HG03520 (cell line): ENCODE data around the gene PHF10.
"Not testable (repeated sequence)": the region's sequence is repeated elsewhere in the genome, so short reads cannot be mapped to it uniquely, and the experiment has no call there.

Experiments
- ATAC-seq: cut with Tn5 transposase; IDR thresholded peaks from one replicate; pipeline ENCODE4 v1.9.1; 2021; ENCODE audit warnings: mild to moderate bottlenecking, moderate library complexity; ENCODE audit not compliant: unreplicated experiment

PHF10 gene

GRCh38 chr6:169723200-169723909, 945 bp downstream of the PHF10 start:
- ATAC-seq, result peak; percentile 39

DNA sequence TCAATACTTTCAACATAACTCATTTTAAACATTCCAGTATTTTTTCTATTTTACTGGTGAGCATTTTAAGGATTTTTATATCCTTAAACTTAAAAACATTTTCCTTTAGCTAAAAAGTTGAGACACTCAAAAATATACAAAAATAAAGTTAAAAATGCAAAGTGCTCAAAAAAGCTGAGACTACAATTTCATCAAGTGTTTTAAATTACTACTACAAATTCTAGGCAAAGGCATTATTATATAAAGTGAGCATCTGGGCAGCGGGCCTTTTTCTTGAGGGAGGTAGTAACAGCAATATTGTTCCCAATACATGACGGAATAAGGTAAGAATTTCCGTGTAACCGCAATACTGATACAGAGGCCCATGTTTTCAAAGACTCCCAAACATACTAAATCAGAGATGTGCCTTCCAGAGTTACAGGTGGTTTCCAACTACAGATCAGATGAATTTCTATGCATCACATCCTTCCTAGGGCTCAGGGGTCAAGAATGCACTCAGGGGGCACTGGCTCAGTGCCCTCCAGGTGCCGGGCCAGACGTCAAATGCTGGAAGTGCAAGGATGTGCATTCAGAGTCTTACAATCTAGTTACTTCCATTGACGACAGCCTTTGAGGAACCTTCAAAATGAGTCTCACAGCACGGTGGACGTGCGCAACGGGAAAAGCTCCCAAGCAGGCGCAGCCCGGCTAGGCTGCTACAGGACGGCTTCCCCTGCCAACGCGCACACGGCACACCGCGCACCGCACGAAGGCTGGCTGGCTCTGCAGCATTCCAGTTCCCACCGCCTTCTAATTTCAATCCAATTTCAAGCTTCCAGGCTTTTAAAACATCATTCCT, 1.7 kb downstream of the PHF10 start:
- peak; percentile 3 for ATAC-seq

DNA sequence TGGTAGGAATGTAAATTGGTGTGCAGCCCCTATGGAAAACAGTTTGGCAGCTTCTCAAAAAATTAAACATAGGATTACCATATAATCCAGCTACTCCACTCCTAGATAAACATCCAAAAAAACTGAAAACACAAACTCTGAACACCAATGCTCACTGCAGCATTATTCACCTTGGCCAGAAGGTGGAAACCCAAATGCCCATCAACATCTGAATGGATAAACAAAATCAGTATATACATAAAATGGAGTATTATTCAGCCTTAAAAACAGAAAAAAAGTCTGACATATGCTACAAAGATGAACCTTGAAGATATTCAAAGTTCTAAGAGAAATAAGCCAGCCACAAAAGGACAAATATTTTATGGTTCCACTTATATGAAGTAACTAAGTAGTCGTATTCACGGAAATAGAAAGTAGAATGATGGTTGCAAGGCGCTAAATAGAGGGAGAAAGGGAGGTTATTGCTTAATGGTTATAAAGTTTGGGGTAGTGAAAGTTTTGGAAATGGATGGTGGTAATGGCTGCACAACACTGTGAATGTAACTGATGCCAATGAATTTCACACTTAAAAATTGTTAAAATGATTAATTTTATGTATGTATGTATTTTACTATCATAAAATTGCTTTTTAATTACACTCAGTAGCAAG, 4.0 kb downstream of the PHF10 start:
- no peak for ATAC-seq

GRCh38 chr6:169719117-169719516, 5.2 kb downstream of the PHF10 start:
- no peak for ATAC-seq

DNA sequence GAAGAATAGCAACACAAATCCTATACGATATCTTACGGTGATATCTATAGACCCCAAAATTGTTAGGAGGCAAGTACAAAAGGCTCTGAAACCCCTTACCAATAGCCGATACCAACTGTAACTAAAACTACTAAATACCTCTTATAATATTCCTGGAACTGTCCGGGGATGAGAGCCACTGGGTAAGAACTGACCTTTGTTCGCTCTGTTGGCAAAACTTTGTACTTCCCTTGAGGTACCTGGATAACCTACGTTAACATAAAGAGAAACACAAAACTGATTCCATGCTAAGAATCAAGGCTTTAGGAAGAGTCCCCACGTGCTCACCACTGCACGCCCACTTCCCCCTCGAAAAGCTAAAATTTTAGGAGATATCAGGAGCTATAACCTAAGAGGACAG, 9.7 kb downstream of the PHF10 start:
- no peak for ATAC-seq

GRCh38 chr6:169714178-169714577, 10.1 kb downstream of the PHF10 start:
- no peak for ATAC-seq

- no peak for ATAC-seq
Observed at GRCh38 chr6:169710009-169710408, 14.3 kb downstream of the PHF10 start.

- peak; percentile 42 for ATAC-seq
Observed at GRCh38 chr6:169709293-169709692, 15.0 kb downstream of the PHF10 start.

DNA sequence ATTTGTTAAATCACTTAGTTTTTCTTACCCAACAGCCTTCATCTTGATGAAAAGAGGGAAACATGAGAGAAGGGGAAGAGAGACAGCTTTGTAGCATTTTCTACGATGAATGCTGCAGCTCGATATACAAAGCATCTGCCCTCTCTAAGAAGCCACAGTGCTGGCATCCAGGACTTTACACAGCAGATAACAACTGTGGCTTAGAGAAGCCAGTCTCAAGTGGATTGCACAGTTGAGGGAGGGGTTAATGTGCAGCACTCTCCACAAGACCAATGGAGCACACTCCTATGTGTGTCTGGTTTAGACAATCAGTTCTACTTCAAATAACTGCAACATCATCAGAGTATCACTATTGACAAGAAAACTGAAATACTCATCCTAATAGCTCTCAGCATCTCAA, 16.5 kb downstream of the PHF10 start:
- ATAC-seq, result no peak

GRCh38 chr6:169702840-169703246, 21.5 kb downstream of the PHF10 start:
- peak; percentile 7 for ATAC-seq

DNA sequence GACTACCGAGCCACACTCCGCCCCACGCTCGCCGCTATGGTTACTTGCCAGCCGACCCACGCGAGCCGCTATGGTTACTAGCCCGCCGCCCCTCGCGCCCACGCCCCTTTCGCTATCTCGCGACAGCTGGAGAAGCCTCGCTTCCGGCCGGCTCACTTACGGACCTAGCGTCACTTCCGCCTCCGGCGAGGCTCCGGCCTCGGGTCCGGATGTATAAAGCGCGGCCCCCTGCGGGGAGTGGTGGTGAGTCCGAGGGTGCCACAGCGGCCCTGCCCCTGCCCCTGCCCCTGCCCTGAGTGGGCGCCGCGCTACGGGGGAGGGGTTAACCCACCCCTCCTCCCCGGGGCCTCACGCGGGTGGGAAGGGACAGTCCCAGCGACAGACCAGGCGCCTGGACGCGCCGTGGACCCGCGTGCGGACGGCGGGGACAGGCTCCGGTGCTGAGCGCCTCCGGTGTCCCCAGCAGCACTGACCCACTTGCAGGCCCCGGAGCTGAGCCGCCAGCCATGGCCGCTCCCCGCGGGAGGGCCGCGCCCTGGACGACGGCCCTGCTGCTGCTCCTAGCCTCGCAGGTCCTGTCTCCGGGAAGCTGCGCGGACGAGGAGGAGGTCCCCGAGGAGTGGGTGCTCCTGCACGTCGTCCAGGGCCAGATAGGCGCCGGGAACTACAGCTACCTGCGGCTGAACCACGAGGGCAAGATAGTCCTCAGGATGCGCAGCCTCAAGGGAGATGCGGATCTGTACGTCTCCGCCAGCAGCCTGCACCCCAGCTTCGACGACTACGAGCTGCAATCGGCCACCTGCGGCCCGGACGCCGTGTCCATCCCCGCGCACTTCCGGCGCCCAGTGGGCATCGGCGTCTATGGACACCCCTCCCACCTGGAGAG, 22.1 kb downstream of the PHF10 start, which contains the start of the genes C6orf120 and WDR27:
C6orf120 (plus strand) TSS at position 173 of the 886 bp plus-strand sequence; CDS start at position 507, 334 bp downstream.
WDR27 (minus strand) TSS at position 76 of the 886 bp plus-strand sequence. CDS start 13,024 bp downstream, outside the sequence.
- peak; percentile 92 for ATAC-seq

DNA sequence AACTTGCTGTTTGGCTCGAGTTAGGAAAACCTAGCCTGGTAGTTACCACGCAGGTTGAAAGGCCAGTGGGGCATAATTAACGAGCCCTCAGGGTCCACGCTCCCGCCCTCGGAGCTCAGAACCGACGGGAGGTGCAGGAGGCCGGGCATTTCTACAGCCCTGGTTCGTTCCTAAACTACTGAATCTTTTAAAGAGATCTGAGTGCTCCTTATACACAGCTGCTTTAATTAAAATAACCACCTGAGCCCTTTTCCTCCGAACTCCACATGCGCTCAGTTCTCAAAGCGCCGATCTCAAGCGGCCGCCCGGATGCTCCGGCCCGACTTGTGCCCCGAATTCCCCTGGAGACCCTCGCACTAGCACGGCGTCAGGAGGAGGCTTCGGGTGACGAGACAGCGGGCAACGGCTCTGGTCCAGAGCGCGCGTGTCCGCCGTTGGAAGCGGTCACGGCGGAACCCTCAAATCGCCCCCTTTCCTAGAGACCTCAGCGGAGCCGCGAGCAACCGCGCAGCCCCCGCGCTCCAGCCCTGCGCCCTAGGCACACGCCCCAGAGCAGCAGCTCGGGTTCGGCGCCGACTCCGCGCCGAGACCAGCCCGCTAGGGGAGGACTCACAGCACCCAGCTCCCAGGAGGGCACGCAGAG, 22.9 kb downstream of the PHF10 start:
- ATAC-seq, result peak; percentile 16

DNA sequence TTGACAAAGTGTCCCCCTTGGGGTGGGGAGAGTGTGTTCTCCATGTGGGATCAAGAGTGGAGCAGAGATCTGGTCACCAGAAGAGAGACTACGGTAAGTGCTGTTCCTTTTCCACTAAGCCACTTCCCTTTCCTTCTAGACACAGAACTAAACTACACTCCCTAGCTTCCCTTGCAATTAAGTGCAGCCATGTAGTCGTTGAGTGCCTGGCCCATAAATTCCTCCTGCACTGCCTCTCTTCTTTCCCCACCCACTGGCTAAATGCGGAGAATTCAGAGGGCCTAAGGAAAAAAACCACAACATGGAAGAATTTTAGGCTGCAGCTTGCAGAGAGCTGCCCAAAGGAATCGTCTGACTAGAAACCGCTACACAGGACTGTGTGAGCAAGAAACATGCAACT, 24.0 kb downstream of the PHF10 start:
- no peak for ATAC-seq

GRCh38 chr6:169697115-169697514, 27.2 kb downstream of the PHF10 start:
- ATAC-seq, result not testable (repeated sequence)

DNA sequence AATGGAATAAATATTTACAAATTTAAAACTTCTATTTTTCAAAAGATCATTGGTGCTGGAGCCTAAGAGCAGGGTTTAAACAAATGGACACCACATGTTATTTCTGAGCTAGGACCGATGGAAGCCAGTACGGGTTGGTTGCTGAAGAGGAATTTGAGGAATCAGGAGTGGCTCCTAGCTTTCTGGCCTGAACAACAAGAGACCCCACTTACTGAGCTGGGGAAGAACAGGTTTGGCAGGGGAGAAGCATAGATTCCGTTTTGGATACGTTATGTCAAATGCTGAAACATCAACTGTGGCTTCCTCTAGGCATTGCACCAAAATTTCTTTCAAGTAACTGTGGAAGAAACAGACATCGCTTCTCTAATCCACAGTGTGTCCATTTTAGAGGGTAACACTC, 29.2 kb downstream of the PHF10 start:
- ATAC-seq, result no peak

DNA sequence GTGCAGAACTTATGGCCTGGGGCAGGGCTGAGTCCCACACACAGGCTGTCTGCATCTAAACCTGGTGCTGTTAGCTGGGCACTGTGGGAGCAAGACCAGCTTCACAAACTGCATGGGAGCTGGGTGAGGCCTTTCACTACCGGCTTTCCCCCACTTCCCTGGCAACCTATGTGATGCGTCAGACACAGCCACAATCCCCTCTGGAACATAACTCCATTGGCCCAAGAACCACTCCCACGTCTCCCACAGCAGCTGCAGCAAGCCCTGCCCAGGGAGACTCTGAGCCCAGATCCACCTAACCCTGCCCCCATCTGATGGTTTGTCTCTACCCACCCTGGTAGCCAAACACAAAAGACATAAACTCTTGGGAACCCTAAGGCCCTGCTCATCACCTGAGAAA, 31.8 kb downstream of the PHF10 start:
- ATAC-seq, result no peak

DNA sequence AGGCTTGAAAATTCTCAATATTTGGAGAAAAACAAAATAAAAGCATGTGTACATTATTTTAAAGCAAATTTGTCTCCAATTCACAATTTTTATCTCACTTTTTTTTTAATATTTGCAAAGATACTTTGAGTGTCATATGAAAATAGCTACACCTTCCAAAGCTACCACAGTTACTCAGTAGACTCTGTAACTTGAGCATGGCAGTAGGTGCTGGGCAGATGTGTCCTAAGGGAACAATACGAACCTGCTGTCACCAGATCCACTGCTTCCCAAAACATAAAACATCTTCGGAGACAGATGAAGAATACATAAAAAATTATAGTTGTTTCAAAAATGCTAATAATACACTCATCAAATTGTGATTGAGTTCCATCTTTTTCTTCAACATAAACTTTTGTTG, 33.0 kb downstream of the PHF10 start:
- no peak for ATAC-seq

- ATAC-seq, result no peak
Observed at GRCh38 chr6:169689287-169689686, 35.0 kb downstream of the PHF10 start.

DNA sequence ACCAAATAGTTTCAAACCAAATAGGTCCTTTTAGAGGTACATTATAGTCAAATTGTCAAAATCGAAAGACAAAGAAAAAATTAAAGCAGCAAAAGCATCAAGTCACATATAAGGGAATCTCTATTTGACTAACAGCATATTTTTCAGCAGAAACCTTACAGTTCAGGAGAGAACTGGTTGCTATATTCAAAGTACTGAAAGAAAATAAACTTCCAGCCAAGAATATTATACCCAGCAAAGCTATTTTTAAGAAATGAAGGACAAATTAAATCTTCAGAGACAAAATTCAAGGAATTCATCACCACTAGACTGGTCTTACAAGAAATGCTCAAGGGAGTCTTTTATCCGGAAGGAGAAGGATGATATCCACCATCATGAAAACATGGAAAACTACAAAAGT, 38.4 kb downstream of the PHF10 start:
- no peak for ATAC-seq

DNA sequence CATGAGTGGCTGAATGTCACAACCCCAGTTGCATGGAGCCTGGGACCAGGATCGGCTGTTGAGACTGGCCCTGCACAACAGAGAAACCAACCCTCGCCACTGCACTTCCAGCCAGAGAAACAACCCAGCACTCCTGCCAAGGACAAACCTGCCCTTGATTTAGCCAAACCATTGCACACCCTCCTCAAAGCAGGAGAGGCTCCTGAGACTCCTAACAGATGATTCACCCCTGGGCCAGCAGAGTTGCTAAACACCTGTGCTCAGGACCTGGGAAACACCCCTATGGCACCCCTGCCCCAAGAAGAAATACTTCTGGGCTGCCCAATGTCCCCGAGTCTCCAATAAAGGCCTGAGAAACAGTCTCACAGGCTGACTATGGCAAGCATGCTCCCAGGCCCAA, 40.2 kb downstream of the PHF10 start:
- ATAC-seq, result no peak
